ENCODE data around the gene PLXNB2. TPM values are rescaled to one million over a fixed set of nuclear protein-coding genes. Genes with fewer than 3 reads are reported as not detected.
"Not testable (repeated sequence)": the region's sequence is repeated elsewhere in the genome, so short reads cannot be mapped to it uniquely, and the experiment has no call there.

Gene PLXNB2
- total RNA-seq, 1 experiment from 2014 or later: 42.4 TPM

GRCh38 chr22:50281384-50281760 lies 26.1 kb downstream of the PLXNB2 start:
- DNase-seq (ENCODE audit: low read depth): no peak

- no peak for DNase-seq (ENCODE audit: low read depth)
Observed at GRCh38 chr22:50280708-50281383, 26.6 kb downstream of the PLXNB2 start.

GRCh38 chr22:50280022-50280707 lies 27.3 kb downstream of the PLXNB2 start:
- no peak for DNase-seq (ENCODE audit: low read depth)

- no peak for DNase-seq (ENCODE audit: low read depth)
Observed at GRCh38 chr22:50278956-50279619, 28.4 kb downstream of the PLXNB2 start.

GRCh38 chr22:50278461-50278860 lies 29.0 kb downstream of the PLXNB2 start:
- no peak for DNase-seq (ENCODE audit: low read depth)

- no peak for DNase-seq (ENCODE audit: low read depth)
Observed at GRCh38 chr22:50277761-50278160, 29.7 kb downstream of the PLXNB2 start.

- DNase-seq (ENCODE audit: low read depth): peak; percentile 48
Observed at GRCh38 chr22:50276143-50276542, 31.3 kb downstream of the PLXNB2 start.

GRCh38 chr22:50275181-50276055 lies 32.0 kb downstream of the PLXNB2 start:
- no peak for DNase-seq (ENCODE audit: low read depth)

GRCh38 chr22:50274771-50275170 lies 32.7 kb downstream of the PLXNB2 start:
- DNase-seq (ENCODE audit: low read depth): no peak

GRCh38 chr22:50274311-50274710 lies 33.1 kb downstream of the PLXNB2 start:
- DNase-seq (ENCODE audit: low read depth): peak; percentile 62

GRCh38 chr22:50273781-50274180 lies 33.7 kb downstream of the PLXNB2 start:
- DNase-seq (ENCODE audit: low read depth): not testable (repeated sequence)

GRCh38 chr22:50273352-50273751 lies 34.1 kb downstream of the PLXNB2 start:
- not testable (repeated sequence) for DNase-seq (ENCODE audit: low read depth)

- peak; percentile 39 for DNase-seq (ENCODE audit: low read depth)
Observed at GRCh38 chr22:50272044-50272802, 35.2 kb downstream of the PLXNB2 start.

GRCh38 chr22:50271519-50271970 lies 35.9 kb downstream of the PLXNB2 start:
- peak; percentile 80 for DNase-seq (ENCODE audit: low read depth)

- DNase-seq (ENCODE audit: low read depth): peak; percentile 71
Observed at GRCh38 chr22:50270666-50271394, 36.6 kb downstream of the PLXNB2 start.

- peak; percentile 62 for DNase-seq (ENCODE audit: low read depth)
Observed at GRCh38 chr22:50269970-50270665, 37.3 kb downstream of the PLXNB2 start, which contains the start of gene MAPK11. Gene MAPK11 (minus strand): TSS chr22:50270380. CDS start chr22:50270292, 88 bp downstream.

GRCh38 chr22:50269573-50269969 lies 37.9 kb downstream of the PLXNB2 start:
- DNase-seq (ENCODE audit: low read depth): no peak

- no peak for DNase-seq (ENCODE audit: low read depth)
Observed at GRCh38 chr22:50268655-50269113, 38.8 kb downstream of the PLXNB2 start.

- DNase-seq (ENCODE audit: low read depth): peak; percentile 40
Observed at GRCh38 chr22:50267591-50268390, 39.7 kb downstream of the PLXNB2 start.
